ENCODE results near the gene RAB40B. TPM values are rescaled to one million over a fixed set of nuclear protein-coding genes. Genes with fewer than 3 reads are reported as not detected.

Gene RAB40B
- total and polyA plus RNA-seq, 2 of the 13 experiments (the other 11 are each of a cell fraction or from before 2014, with no cell fraction given): 6.2 to 6.5 TPM

GRCh38 chr17:82740906-82741759 is 42.6 kb upstream of the RAB40B start:
- Histone ChIP-seq H2AFZ (ENCODE audit: low read length) (no peak overlapping the region), H3K27me3 (ENCODE audit: control insufficient read depth in 1 of 2, insufficient read depth in 2 of 2, low read length in 2 of 2) (no peaks in the 10 kb centered on the region), H3K27ac (ENCODE audit: extremely low read length, insufficient read depth, low read length) (peak overlapping the region; percentile 74), H3K36me3 (replicated peaks in 1 of 2; ENCODE audit: control insufficient read depth in 1 of 2, insufficient read depth in 2 of 2, low read length in 2 of 2) (peaks cover 19 to 40% of the 10 kb centered on the region in 2 experiments), H3K4me2 (ENCODE audit: low read depth, low read length) (peak overlapping the region; percentile 30; the same call in 1 of the 2 replicates), H3K79me2 (ENCODE audit: insufficient read depth, low read length) (peaks cover 14% of the 10 kb centered on the region), H3K9me3 (ENCODE audit: low read length) (peaks cover 17% of the 10 kb centered on the region), H4K20me1 (ENCODE audit: insufficient read depth, low read length) (no peaks in the 10 kb centered on the region), H3K9ac (ENCODE audit: insufficient read depth, low read depth, low read length) (peak overlapping the region; percentile 2; the same call in 1 of the 2 replicates), H3K4me1 (ENCODE audit: insufficient read depth, low read length) (peaks cover 58% of the 10 kb centered on the region), H3K4me3 (replicated peaks in 1 of 3; ENCODE audit: insufficient read depth in 1 of 3, low read depth in 2 of 3, low read length in 3 of 3) (no peak overlapping the region)
- TSS peak; percentile 18 for BruUV-seq (replicated peaks)
- in situ Hi-C loops (cut with HindIII; ENCODE audit: extremely low pct_ligation_motif_present, low pct_unique_long_range_greater_than_20kb) (no loop called here), intact Hi-C loops (cut with micrococcal nuclease; ENCODE audit: unreplicated experiment) (loop anchor here (2.0 kb wide), 1 partner anchor 24 kb away; the partner anchor contains the start of gene FN3KRP)
- CTCF ChIA-PET (ENCODE audit: low intra/inter-chr PET ratio, low total read pairs): interaction anchor here (1.0 kb wide), 1 partner anchor 72 kb away, joined by 3 read pairs; no protein-coding TSS in a partner anchor
- ATAC-seq (peak; percentile 68), DNase-seq (ENCODE audit: low spot score) (peak; percentile 93), FAIRE-seq (peak; percentile 92)
- 83% methylated on average over 10 of the region's 10 CpGs for WGBS (ENCODE audit: low lambda C conversion rate)
- POLR2A ChIA-PET: interaction anchor here (0.6 to 2.3 kb wide), 6 partner anchors 10 to 348 kb away, joined by 3 to 16 read pairs (median 3); partner anchors contain the start of gene FN3KRP
- no peak; the same call in 1 of the 2 replicates for TF ChIP-seq ZNF724P (CRISPR knock-in tag; IDR thresholded peaks at IDR 0.05; ENCODE audit: borderline replicate concordance)
- TF ChIP-seq ESRRA (CRISPR knock-in tag; IDR thresholded peaks at IDR 0.05; ENCODE audit: low read depth): peak; percentile 96
- TF ChIP-seq KLF12 (CRISPR knock-in tag; IDR thresholded peaks at IDR 0.05; ENCODE audit: borderline replicate concordance): no peak
- TF ChIP-seq MZF1 (CRISPR knock-in tag; IDR thresholded peaks at IDR 0.05; ENCODE audit: borderline replicate concordance): 0 out of 2 replicates have a peak, but pooled peaks have one; percentile 65
- TF ChIP-seq DR1 (CRISPR knock-in tag; IDR thresholded peaks at IDR 0.05): no peak
- TF ChIP-seq ZNF446 (CRISPR knock-in tag; IDR thresholded peaks at IDR 0.05): no peak
- TF ChIP-seq ZNF780A (CRISPR knock-in tag; IDR thresholded peaks at IDR 0.05): peak; percentile 97
- TF ChIP-seq MAFG (CRISPR knock-in tag; IDR thresholded peaks at IDR 0.05): no peak
- TF ChIP-seq ZNF337 (CRISPR knock-in tag; IDR thresholded peaks at IDR 0.05; ENCODE audit: borderline replicate concordance, low read depth): peak; percentile 60; the same call in 1 of the 2 replicates
- TF ChIP-seq HNF4G (IDR thresholded peaks at IDR 0.05; ENCODE audit: borderline replicate concordance, low read depth, low read length): peak; percentile 100
- peak; percentile 99 for TF ChIP-seq HNF4G (CRISPR knock-in tag; IDR thresholded peaks at IDR 0.05; ENCODE audit: borderline replicate concordance, low read depth)
- TF ChIP-seq KLF6 (CRISPR knock-in tag; IDR thresholded peaks at IDR 0.05): 0 out of 2 replicates have a peak, but pooled peaks have one; percentile 41
- no peak for TF ChIP-seq TMF1 (CRISPR knock-in tag; IDR thresholded peaks at IDR 0.05; ENCODE audit: low read depth)
- TF ChIP-seq ZNF329 (CRISPR knock-in tag; IDR thresholded peaks at IDR 0.05; ENCODE audit: low read depth): no peak
- 0 out of 2 replicates have a peak, but pooled peaks have one; percentile 66 for TF ChIP-seq FOXO4 (CRISPR knock-in tag; conservative IDR thresholded peaks at IDR 0.05)
- no peak for TF ChIP-seq ZNF33B (CRISPR knock-in tag; IDR thresholded peaks at IDR 0.05)
- TF ChIP-seq ETV6 (CRISPR knock-in tag; conservative IDR thresholded peaks at IDR 0.05): peak; percentile 72; the same call in 1 of the 2 replicates
- peak; percentile 71; the same call in 1 of the 2 replicates for TF ChIP-seq ZNF333 (CRISPR knock-in tag; IDR thresholded peaks at IDR 0.05; ENCODE audit: borderline replicate concordance)
- TF ChIP-seq ZNF776 (CRISPR knock-in tag; IDR thresholded peaks at IDR 0.05): no peak
- TF ChIP-seq, protein P1, sequence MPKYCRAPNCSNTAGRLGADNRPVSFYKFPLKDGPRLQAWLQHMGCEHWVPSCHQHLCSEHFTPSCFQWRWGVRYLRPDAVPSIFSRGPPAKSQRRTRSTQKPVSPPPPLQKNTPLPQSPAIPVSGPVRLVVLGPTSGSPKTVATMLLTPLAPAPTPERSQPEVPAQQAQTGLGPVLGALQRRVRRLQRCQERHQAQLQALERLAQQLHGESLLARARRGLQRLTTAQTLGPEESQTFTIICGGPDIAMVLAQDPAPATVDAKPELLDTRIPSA (CRISPR knock-in tag; IDR thresholded peaks at IDR 0.05; ENCODE audit: borderline replicate concordance): no peak
- TF ChIP-seq ZKSCAN5 (CRISPR knock-in tag; IDR thresholded peaks at IDR 0.05): no peak
